ENCODE data around the gene FOXN1. TPM values are rescaled to one million over a fixed set of nuclear protein-coding genes. Genes with fewer than 3 reads are reported as not detected.

The FOXN1 gene
- total and polyA plus RNA-seq, 10 of the 15 experiments (the other 5 are each of a cell fraction or from before 2014, with no cell fraction given) = not detected

GRCh38 chr17:28576758-28577465, 70.8 kb downstream of the FOXN1 start, which contains the start of gene ALDOC (continued):
- TF ChIP-seq BACH1 (IDR thresholded peaks at IDR 0.05; ENCODE audit: borderline replicate concordance) (peak; percentile 77; the same call in 1 of the 2 replicates), POU2F2 (IDR thresholded peaks at IDR 0.05; ENCODE audit: borderline replicate concordance, low read depth, low read length) (peak; percentile 71; the same call in 1 of the 3 replicates), USF1 (IDR thresholded peaks at IDR 0.05; ENCODE audit: borderline replicate concordance, extremely low read length, insufficient read depth, low read depth, low read length) (peak; percentile 33), BHLHE40 (IDR thresholded peaks at IDR 0.05; ENCODE audit: borderline replicate concordance in 1 of 2, low read depth in 2 of 2, low read length in 1 of 2) (peak; percentile 66 to 74; a peak in 2 of 4 replicates), SP1 (IDR thresholded peaks at IDR 0.05; ENCODE audit: low read depth, low read length) (peak; percentile 87), SUZ12 (IDR thresholded peaks at IDR 0.05; ENCODE audit: unreplicated experiment) (no peak), ZNF207 (IDR thresholded peaks at IDR 0.05; ENCODE audit: borderline replicate concordance) (0 out of 2 replicates have a peak, but pooled peaks have one; percentile 35), CHD1 (IDR thresholded peaks at IDR 0.05; ENCODE audit: low read depth, low read length) (no peak), NFYB (IDR thresholded peaks at IDR 0.05; ENCODE audit: insufficient read depth, low read depth, low read length) (0 out of 2 replicates have a peak, but pooled peaks have one; percentile 41), SMAD5 (IDR thresholded peaks at IDR 0.05; ENCODE audit: low read depth) (peak; percentile 69; the same call in 1 of the 2 replicates), TAF1 (IDR thresholded peaks at IDR 0.05; ENCODE audit: borderline replicate concordance, low read depth, low read length) (peak; percentile 88), JUND (IDR thresholded peaks at IDR 0.05; ENCODE audit: low read depth, low read length) (no peak), CEBPZ (IDR thresholded peaks at IDR 0.05; ENCODE audit: low read depth, low read length) (no peak), CREM (IDR thresholded peaks at IDR 0.05; ENCODE audit: low read depth) (0 out of 2 replicates have a peak, but pooled peaks have one; percentile 42), ATF3 (IDR thresholded peaks at IDR 0.05; ENCODE audit: borderline replicate concordance, extremely low read depth, low read depth, low read length) (0 out of 2 replicates have a peak, but pooled peaks have one; percentile 9), GATAD2B (conservative IDR thresholded peaks at IDR 0.05; ENCODE audit: low read depth) (no peak), RAD51 (IDR thresholded peaks at IDR 0.05) (peak; percentile 72), POLR2A (IDR thresholded peaks at IDR 0.05; ENCODE audit: low read depth, low read length) (peak; percentile 82), IKZF2 (IDR thresholded peaks at IDR 0.05) (no peak), CREB1 (IDR thresholded peaks at IDR 0.05; ENCODE audit: low read depth) (peak; percentile 52; the same call in 1 of the 2 replicates), CHD2 (IDR thresholded peaks at IDR 0.05; ENCODE audit: borderline replicate concordance, low read depth, low read length) (peak; percentile 12; the same call in 1 of the 2 replicates), CBX3 (IDR thresholded peaks at IDR 0.05; ENCODE audit: borderline replicate concordance, low read depth) (no peak), JUNB (IDR thresholded peaks at IDR 0.05) (no peak), NBN (IDR thresholded peaks at IDR 0.05) (peak; percentile 66), POLR2AphosphoS5 (IDR thresholded peaks at IDR 0.05; ENCODE audit: low read length) (peak; percentile 91), PML (IDR thresholded peaks at IDR 0.05; ENCODE audit: low read length) (peak; percentile 51; the same call in 1 of the 2 replicates), PKNOX1 (IDR thresholded peaks at IDR 0.05) (peak; percentile 55)

All from GM12878 (cell line).